Measurements from ENCODE around the gene ESR2.

GRCh38 chr14:64203366-64204006, 90.7 kb downstream of the ESR2 start:
- TF ChIP-seq CTCF (IDR thresholded peaks at IDR 0.05; ENCODE audit: extremely low read depth in 1 of 2, insufficient read depth in 1 of 2, low read depth in 1 of 2, low read length in 2 of 2) (no peak), POLR2A (IDR thresholded peaks at IDR 0.05; ENCODE audit: low read depth, low read length) (no peak), MAX (IDR thresholded peaks at IDR 0.05; ENCODE audit: insufficient read depth, insufficient read length) (no peak), POLR2AphosphoS5 (IDR thresholded peaks at IDR 0.05; ENCODE audit: insufficient read depth, low read depth, low read length) (no peak), EZH2 (IDR thresholded peaks at IDR 0.05; ENCODE audit: borderline replicate concordance, low read depth, low read length, severe bottlenecking) (no peak), JUN (IDR thresholded peaks at IDR 0.05; ENCODE audit: borderline replicate concordance, insufficient read depth, insufficient read length, low read depth) (no peak), GATA2 (IDR thresholded peaks at IDR 0.05; ENCODE audit: insufficient read depth, insufficient read length, low read depth, low read length) (no peak)
